ENCODE results near the gene PCGF5.
"Not testable (repeated sequence)": the region's sequence is repeated elsewhere in the genome, so short reads cannot be mapped to it uniquely, and the experiment has no call there.

PCGF5 gene

DNA sequence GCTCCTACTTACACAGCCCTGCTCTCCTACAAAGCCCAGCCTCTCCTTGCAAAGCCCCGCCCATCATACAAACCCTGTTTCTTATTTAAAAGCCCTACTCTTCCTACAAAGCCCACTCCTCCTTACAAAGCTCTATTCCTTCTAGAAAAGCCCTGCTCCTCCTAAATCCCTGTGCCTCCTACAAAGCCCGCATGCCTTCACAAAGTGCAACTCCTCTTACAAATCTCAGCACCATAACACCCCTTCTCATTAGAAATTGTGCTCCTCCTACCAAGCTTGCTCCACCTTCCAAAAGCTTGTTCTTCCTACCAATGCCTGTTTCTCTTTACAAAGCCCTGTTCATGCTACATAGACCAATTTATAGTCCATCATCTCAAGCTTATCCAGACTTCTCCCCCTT, 66.1 kb downstream of the PCGF5 start:
- no peak for DNase-seq (ENCODE audit: low spot score)

DNA sequence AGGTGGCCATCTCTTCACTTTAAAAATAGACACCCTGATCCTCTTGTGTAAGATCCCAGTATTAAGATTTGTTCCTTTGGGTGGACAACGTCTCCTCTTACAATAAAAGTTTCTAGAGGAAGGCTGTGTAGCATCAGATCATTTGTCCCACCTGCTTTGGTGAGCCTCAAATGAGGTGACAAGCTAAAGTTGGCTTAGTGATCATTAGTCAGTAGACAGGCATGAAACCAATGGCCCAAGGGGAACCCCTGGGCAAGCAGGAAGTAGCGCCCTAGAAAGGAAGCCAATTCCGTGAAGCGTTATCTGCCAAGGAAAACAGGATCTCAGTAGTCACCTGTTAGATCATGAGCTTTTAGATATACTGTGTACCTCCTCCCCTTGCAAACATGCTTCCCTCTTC, 66.8 kb downstream of the PCGF5 start:
- DNase-seq (ENCODE audit: low spot score), result no peak

DNA sequence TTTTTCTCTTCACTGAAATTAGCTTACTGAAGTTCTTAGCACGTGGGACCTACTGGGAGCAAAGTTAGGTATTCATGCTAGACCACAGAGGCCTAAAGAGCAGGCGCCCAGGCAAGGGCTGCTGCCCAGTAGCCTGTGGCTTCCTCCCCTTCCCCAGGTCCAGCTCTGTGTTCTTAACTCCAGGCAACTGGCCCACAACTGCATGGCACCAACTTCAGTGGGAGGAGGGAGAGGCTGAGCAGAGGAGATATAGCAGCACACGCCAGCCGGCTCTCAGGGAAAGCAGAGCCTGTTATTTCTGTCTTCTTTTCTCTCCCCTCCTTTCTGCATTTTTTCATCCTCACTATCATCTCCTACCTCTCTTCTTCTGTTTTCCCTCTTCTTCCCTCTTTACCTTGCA, 67.4 kb downstream of the PCGF5 start:
- DNase-seq (ENCODE audit: low spot score), result no peak

DNA sequence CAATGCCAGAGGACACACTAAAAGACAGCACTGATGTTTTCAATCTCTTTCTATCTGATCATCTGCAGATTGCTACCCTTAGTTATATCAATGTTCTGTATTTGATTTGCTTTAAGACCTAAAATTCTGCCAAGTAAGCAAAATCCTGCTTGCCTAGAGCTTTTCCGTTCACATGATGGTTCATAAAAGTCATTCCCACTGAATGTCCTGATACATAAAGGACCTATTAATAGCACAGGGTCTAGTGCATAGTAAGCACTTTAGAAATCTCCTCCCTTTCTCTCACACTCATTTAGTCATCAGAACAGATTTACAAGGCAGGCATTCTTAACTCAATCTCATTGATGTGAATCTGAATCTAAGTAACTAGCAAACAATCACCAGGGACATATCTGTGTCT, 68.8 kb downstream of the PCGF5 start:
- DNase-seq (ENCODE audit: low spot score), result no peak

DNA sequence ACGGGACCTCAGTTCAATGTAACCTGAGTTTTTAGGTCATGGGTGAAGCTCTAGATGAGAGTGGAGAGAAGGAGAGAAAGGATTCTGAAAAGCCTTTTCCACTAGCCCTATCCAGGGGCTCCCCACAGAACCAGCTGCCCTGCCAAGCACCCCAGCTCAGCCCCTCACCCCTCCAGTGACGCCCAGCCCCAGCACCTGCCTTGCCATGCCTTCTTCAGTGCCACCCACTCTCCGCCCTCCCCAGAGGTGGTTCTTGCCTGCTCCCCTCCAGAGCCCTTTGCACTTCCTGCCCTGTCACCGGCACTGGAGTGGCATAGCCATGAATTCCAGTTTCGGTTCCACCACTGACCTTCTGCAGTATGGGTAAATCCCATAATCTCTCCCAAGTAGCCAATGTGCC, 70.1 kb downstream of the PCGF5 start:
- no peak for DNase-seq (ENCODE audit: low spot score)

DNA sequence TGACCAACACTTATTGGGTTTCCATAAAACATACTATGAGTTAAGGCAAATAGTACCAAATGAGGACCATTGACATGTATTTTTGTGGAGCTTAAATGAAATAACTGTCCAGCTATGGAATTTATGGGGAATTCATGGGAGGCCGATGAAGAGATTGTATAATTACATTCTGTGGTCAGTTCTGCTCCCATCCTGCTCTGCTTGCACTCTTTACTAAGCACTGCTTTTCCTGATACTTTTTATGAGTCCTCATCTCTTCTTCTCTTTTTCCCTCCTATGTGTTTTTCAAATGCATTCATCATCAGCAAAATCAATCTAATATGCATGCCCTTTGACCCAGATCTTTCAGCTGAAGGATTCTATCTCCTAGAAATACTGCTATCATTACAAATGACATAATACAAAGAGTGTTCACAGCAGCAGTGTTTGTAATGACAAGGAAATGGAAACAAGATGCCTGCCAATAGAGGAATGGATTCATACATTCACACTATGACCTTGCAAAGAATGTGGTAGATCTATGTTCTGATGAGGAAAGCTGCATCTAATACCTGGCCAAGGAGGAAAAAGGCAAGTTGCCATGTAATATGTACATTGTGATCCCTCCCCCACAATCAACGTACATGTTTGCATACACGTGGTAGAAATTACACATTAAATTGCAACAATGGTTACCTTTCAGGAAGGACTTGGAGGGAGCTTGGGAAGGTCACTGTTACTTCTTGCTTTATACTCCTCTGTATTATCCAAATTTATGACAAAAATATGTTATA, 73.9 kb downstream of the PCGF5 start:
- no peak for DNase-seq (ENCODE audit: low spot score)

DNA sequence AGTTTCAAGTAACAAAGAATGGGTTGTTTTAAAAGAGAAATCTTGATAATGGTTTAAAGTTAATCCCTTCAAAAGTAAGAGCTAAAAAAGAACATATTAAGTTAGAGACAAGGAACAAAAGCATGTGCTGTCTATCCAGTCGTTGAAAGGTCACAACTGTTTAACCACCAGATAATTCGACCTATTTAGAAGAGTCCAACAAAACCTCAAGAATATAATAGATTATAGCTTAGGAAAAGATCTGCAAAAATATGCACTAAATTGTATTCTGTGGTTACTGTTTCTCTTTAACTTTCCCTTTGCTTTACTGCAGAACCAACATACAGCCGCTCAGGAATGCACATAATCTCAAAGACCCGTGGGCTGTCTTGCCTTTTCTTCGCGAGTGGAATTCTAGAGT, 74.9 kb downstream of the PCGF5 start:
- no peak for DNase-seq (ENCODE audit: low spot score)

DNA sequence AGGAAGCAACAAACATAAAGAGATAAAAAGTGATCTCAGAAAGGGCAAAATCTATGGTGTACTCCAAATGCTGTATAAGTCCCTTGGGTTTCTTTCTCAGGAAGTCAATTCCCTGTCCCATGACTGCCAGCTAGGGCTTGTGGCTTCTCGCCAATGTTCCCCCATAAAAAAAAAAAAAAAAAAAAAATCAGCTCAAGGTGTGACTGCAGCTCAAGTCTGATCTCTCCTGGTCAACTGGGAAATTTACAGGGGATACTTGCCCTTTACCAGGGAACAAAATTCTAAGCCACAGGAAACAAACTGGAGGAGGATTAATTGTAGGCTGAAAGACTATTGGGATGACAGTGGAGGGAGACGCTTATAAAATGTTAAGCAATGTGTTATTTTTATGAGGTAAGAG, 76.0 kb downstream of the PCGF5 start:
- peak; percentile 8 for DNase-seq (ENCODE audit: low spot score)

DNA sequence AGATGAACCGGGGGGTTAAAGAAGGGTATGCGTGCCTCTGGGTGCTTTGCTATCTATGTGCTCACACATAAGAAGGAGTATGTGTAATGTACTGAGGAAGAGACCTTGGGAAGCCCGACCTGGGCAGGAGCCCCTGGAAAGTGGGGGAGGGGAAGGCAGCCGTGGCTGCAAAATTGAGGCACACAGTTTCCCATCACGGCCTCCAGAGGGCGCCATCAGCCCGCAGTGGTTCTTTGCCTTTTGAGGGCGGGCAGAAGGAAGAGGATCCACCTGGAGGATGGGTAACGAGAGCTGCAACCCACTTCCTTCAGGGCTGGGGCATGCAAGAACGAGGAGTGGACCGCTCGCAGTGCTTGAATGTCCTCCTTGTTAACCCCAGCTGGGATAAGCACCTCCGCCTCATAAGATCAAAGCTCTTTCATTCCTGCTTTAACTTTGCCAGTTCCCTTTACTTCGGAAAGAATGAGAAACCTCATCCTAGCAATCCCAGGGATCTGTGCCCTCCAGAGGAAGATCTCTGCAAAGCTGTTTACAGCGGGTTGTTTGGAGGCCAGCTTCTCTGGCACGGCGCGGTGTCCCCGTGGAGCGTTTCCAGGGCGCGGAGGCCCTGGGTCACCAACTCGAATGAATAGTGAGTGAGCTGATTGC, 77.9 kb downstream of the PCGF5 start:
- DNase-seq (ENCODE audit: low spot score), result peak; percentile 67

DNA sequence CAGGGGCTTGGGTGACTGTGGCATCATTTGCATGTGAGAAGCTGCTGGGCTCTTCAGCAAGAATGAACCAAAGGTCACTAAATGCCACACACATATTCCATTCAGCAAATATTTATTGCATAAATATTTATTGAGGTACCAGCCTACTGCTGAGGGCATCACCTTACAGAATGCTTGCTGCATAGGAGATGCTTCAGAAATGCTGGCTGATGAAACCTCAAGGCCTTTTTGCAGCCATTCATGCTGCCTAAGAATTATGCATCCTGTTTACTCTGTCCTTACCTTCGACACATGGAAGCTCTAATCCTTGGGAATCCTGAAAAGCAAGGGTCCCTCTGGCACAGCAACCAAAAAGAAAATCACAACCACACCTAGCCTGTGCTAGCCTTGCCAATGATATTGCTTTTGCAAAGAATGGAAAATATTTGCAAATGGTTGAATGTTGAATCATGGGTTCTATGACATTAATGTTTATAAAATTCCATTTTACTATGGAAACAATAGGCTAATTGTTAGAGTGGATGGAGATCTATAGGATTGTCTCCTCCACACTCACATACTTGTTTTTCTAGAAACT, 79.6 kb downstream of the PCGF5 start:
- no peak for DNase-seq (ENCODE audit: low spot score)

DNA sequence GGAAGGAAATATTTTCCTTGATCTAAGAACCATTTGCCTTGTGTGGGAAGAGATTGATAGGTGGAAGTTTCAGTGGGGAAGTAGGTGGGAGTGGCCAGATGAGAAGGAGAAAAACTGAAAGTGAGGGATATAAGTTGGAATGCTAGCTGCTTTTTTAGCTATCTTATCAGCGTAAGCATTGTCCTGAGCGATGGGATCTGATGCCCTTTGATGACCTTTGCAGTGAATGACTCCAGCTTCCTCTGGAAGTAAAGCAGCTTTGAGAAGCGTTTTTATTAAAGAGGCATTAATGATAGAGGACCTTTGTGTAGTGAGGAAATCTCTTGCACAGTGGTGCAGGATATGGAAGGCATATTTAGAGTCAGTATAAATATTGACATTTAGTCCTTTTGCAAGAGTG, 82.5 kb downstream of the PCGF5 start:
- not testable (repeated sequence) for DNase-seq (ENCODE audit: low spot score)

DNA sequence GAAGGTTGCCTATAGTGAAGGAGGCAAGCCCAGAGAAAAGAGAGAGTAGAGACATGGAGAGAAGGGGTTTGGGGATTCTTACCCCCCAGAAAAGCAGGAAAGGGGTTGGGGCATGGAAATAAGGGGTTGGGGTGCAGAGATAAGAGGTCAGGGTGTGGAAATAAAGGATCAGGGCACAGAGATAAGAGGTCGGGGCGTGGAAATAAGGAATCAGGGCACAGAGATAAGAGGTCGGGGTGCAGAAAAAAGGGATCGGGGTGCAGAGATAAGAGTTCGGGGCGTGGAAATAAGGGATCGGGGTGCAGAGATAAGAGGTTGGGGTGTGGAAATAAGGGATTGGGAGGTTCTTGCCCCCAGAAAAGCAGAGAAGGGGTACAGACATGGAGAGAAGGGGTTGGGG, 85.5 kb downstream of the PCGF5 start:
- DNase-seq (ENCODE audit: low spot score), result not testable (repeated sequence)

DNA sequence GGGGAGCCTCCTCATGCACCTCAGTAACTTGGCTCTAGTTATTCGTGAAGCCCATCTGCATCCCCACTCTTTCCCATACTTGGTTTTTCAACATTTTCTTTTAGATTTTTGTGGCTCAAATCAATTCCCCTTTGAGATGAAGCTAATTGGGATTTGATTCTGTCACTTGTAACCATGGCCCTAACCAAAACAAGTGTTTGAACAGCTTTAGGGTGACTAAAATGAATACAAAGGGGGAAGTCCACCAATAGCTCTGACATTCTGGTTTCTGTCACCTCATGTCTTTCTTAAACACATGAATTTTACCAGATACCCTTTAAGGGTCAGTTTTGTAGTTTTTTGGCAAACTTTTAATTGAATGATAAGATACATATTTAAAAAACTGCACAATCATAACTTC, 87.0 kb downstream of the PCGF5 start:
- DNase-seq (ENCODE audit: low spot score), result no peak

DNA sequence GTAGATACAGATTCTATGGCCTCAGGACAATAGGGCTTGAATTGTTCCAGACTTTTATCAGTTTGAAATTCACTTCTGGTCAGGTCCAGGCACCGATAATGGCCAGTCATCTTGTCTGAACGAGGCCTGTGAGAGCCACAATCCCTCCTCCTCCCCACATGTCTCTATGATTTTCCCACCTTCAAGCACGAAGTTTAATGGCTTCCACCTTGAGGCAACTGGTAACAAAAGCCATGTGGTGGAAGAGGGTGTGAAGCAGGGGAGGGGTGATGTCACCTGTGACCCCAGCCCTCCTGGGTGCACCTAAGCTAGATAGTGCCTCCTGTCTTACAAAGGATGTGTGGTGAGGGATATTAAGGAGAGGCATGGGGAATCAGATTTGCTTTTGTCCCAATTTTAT, 89.2 kb downstream of the PCGF5 start:
- DNase-seq (ENCODE audit: low spot score), result no peak

DNA sequence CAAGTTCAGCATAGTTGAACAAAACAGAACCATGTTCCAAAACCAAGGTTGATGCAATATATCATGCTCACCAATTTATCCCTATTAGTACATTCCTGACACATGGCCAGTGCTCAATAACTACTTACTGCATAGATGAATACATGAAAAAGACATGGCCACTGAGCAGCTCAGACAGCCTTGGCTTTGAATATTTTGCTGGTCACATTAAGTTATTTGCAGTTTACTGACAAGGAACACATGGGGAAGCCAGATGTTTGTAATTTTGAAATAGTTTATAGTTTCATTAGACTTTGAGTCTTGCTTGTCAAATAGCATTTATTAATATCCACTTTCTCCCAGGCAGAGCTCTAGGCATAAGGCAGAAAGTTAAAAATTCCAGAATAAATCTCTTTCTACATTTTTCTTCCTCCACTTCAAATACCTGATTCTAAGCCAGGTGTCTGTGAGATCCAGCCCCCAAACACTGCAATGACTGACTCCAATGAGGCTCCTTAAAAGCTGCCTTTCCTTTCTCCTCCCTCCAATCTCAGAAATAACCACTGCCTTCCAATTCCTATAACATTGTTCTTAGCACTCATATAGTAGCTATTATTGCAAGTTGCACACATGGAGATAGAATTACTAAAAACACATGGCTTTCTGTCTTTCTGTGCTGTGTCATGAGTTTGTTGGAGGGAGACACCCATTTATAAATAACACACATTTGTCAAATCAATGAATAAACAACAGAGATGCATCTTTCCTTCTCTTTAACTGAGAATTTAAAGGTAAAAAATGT, 91.3 kb downstream of the PCGF5 start:
- no peak for DNase-seq (ENCODE audit: low spot score)

DNA sequence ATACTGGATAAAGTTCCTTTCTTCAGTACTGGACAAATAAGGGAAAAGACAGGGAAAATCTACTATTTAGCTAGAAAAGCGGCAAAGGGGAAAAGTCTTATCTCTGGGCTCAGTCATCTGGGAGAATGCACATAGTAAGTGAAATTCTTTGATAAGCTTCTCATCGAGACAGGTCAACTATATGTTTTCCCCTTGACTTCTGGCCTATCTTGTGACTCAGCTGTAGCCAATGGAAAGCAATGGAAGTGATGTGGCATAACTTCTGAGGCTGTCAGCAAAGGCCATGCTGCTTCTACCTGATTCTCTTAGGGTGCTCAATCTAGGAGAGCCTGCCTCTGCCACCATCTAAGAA, 91.9 kb downstream of the PCGF5 start:
- DNase-seq (ENCODE audit: low spot score), result no peak

DNA sequence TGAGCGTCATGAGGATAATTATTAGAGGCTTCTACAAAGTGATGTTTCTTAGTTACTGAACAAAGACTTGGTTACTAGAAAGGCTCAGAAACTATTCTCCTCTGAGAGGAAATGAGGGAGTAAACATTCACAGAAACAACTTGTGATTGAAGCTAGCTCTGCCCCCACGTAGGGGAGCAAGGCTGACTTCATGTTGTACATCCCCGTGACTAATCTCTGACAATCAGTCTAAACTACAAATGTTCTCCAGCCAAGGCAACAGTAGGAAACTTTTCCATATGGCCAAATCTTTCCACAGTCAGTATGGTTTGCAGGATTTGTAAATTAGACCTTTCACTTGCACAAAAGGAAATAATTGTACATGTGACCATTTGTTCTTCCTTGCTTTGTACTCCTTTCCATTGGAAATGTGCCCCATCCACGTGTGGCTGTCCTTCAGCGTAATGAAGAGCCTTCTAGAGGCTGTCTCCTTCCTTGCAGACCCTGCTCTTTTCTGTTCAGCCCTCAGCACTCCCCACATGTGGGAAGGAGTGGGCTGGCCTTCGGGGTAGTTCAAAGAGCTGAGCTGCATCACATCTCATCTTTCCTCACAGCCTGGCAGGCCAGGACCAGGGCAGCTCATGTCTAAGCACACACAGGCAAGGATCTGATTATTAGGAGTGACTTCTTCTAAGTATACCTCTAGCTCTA, 93.5 kb downstream of the PCGF5 start:
- DNase-seq (ENCODE audit: low spot score), result no peak

DNA sequence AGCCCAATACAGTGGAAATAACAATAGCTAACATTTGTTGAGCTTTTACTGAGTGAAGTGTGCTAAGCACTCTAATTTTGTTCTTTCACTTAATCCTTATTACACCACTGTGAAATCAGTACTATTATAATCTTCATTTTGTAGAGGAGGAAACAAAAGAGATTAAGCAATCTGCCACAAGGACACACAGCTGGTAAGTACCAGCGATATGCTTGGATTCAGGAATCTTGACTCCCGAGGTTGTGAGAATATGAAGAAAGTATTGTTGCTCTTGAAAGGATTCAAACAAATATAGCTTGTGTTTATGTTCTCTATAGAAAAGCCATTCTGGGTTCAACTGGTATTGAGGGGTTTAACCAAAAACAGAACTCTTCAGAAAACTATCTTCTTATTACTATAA, 96.0 kb downstream of the PCGF5 start:
- no peak for DNase-seq (ENCODE audit: low spot score)

DNA sequence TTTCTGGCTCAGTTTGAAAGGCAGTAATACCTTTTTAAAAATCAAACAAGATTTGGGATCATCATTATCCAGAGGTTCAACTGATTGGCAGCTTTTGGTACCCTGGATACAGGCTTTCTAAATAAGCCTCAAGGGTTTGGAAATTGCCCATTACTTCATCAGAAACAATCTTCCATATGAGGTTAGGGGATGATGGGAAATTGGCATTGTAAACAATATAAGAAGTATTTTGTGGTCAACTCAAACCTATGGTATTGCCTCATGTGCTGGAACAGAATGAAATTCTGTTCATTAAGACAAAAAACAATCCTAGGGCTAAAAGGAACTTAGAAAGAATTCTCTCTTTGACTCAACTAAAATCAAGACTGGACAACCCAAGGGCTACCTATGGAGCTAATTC, 97.1 kb downstream of the PCGF5 start:
- no peak for DNase-seq (ENCODE audit: low spot score)

DNA sequence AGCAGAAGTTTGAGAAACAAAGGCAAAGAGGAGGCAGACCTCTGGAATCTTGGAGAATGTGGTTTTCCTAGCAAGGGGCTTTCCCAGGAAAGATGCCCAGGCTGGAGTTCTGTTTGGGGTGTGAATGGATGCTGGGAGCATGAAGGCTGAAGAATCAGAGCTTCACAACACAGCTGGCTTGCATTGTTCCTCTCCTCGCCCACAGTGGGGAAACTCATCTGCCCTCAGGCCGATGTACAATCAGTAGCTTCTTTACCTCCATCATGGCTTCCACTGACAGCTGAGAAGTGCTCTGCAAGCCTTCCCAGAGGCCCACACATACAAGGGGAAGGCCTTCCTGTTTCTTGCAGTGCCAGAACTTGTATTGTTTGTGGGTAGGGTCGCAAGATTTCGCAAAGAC, 98.9 kb downstream of the PCGF5 start:
- DNase-seq (ENCODE audit: low spot score), result no peak

DNA sequence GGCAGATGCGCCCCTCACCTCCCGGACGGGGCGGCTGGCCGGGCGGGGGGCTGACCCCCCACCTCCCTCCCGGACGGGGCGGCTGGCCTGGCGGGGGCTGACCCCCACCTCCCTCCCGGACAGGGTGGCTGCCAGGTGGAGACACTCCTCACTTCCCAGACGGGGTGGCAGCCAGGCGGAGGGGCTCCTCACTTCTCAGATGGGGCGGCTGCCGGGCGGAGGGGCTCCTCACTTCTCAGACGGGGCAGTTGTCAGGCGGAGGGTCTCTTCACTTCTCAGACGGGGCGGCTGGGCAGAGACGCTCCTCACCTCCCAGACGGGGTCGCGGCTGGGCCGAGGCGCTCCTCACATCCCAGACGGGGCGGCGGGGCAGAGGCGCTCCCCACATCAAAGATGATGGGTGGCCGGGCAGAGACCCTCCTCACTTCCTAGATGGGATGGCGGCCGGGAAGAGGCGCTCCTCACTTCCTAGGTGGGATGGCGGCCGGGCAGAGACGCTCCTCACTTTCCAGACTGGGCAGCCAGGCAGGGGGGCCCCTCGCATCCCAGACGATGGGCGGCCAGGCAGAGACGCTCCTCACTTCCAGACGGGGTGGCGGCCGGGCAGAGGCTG, 102.9 kb downstream of the PCGF5 start:
- DNase-seq (ENCODE audit: low spot score), result not testable (repeated sequence)
